A549 (cell line): ENCODE measurements around the gene MAP3K1. TPM values are rescaled to one million over a fixed set of nuclear protein-coding genes. Genes with fewer than 3 reads are reported as not detected.

ENCODE experiments used
- ATAC-seq, 2 experiments: fragments of 200-7000 bp in 1 of 2; fragments of >200 bp in 1 of 2; cut with Nextera tagmentation in 1 of 2; cut with Tn5 transposase in 1 of 2; 3 replicates each; pipeline versions ENCODE4 v1.8.0 to v1.9.1; 2018 to 2020; ENCODE audit warnings: mild to moderate bottlenecking in 1 of 2, moderate library complexity in 1 of 2
- CTCF ChIA-PET: fragments of 300-600 bp; sonication (Branson Sonifier 250); formaldehyde crosslinking; extraction: SDS; loops from one replicate; lab custom pipeline; 2021; ENCODE audit warnings: antibody characterized with exemption, inconsistent platforms; lab: Yijun Ruan, JAX
- POLR2A ChIA-PET: fragments of 350-600 bp; formaldehyde crosslinking; extraction: SDS; loops from one replicate; lab custom pipeline; 2021; ENCODE audit warnings: antibody characterized with exemption, inconsistent platforms; lab: Yijun Ruan, JAX
- DNase-seq, 2 experiments: peaks; one replicate each; pipeline versions ENCODE4 v3.0.0 to v3.0.0-alpha.2; 2011 to 2016; ENCODE audit warnings: low read depth in 1 of 2, low spot score in 1 of 2
- FAIRE-seq: peaks from 2 replicates; lab custom pipeline; 2011; peaks lifted over from hg19 to GRCh38; lab: Jason Lieb, UNC
- H3K27ac ChIP-seq, 2 experiments: fragments of >200 bp; sonication (Bioruptor Twin); formaldehyde crosslinking; 3 replicates each; pipeline ENCODE4 v1.5.1; 2016 to 2017
- H3K4me1 ChIP-seq: fragments of >200 bp; sonication (Bioruptor Twin); formaldehyde crosslinking; 3 replicates; pipeline ENCODE4 v1.6.1; 2016
- H3K4me2 ChIP-seq: fragments of >200 bp; sonication (Bioruptor Twin); formaldehyde crosslinking; 3 replicates; pipeline ENCODE4 v1.6.1; 2016
- H3K4me3 ChIP-seq: fragments of >200 bp; sonication (Bioruptor Twin); formaldehyde crosslinking; 3 replicates; pipeline ENCODE4 v1.5.1; 2016
- H3K9me3 ChIP-seq: fragments of >200 bp; sonication (Bioruptor Twin); formaldehyde crosslinking; 3 replicates; pipeline ENCODE4 v1.6.1; 2016
- BHLHE40 ChIP-seq: IDR thresholded peaks from 2 replicates; pipeline ENCODE4 v1.6.1; 2012; ENCODE audit warnings: low read depth, low read length, inconsistent platforms
- CBX2 ChIP-seq: fragments of 200-600 bp; sonication (generic); IDR thresholded peaks from 2 replicates; pipeline ENCODE4 v1.6.1; 2016; ENCODE audit warnings: low read depth, mild to moderate bottlenecking, borderline replicate concordance
- CBX8 ChIP-seq: fragments of 200-600 bp; sonication (generic); IDR thresholded peaks from 2 replicates; pipeline ENCODE4 v1.6.1; 2016
- CEBPB ChIP-seq, 2 experiments: fragments of >200 bp in 1 of 2; sonication (Bioruptor Twin) in 1 of 2; formaldehyde crosslinking in 1 of 2; IDR thresholded peaks; 2 replicates each; pipeline ENCODE4 v1.6.1; 2012 to 2016
- CHD4 ChIP-seq: fragments of 200-600 bp; sonication (generic); IDR thresholded peaks from 2 replicates; pipeline ENCODE4 v1.6.1; 2016; ENCODE audit warnings: antibody characterized with exemption, mild to moderate bottlenecking, borderline replicate concordance
- EHF ChIP-seq: fragments of 250-450 bp; sonication (Bioruptor Pico); IDR thresholded peaks from 2 replicates; pipeline ENCODE4 v1.5.0; 2020; ENCODE audit warnings: mild to moderate bottlenecking
- EHMT2 ChIP-seq: fragments of 200-600 bp; sonication (generic); IDR thresholded peaks from 2 replicates; pipeline ENCODE4 v1.6.1; 2016; ENCODE audit warnings: antibody characterized with exemption, low read depth, mild to moderate bottlenecking, moderate library complexity
- EP300 ChIP-seq, 2 experiments: fragments of >200 bp; sonication (Bioruptor Twin); formaldehyde crosslinking; IDR thresholded peaks; 2 replicates in 1 of 2; 3 replicates in 1 of 2; pipeline ENCODE4 v1.6.1; 2016 to 2017
- FOSB ChIP-seq: fragments of 250-450 bp; sonication (Bioruptor Pico); IDR thresholded peaks from 2 replicates; pipeline ENCODE4 v1.5.0; 2020; ENCODE audit warnings: mild to moderate bottlenecking, moderate library complexity
- GATA3 ChIP-seq: IDR thresholded peaks from 2 replicates; pipeline ENCODE4 v1.6.1; 2012; ENCODE audit warnings: borderline replicate concordance
- HEYL ChIP-seq: fragments of 250-450 bp; sonication (Bioruptor Pico); IDR thresholded peaks from 2 replicates; pipeline ENCODE4 v1.8.0; 2021; ENCODE audit warnings: mild to moderate bottlenecking, moderate library complexity
- HOXB5 ChIP-seq: fragments of 250-450 bp; sonication (Bioruptor Pico); IDR thresholded peaks from 2 replicates; pipeline ENCODE4 v1.5.0; 2020; ENCODE audit warnings: mild to moderate bottlenecking, moderate library complexity
- JUN ChIP-seq, 2 experiments: fragments of >200 bp; sonication (Bioruptor Twin); formaldehyde crosslinking; IDR thresholded peaks; 2 replicates in 1 of 2; 3 replicates in 1 of 2; pipeline ENCODE4 v1.6.1; 2016 to 2017
- KDM1A ChIP-seq: fragments of 200-600 bp; sonication (generic); IDR thresholded peaks from 2 replicates; pipeline ENCODE4 v1.6.1; 2016; ENCODE audit warnings: low read depth, mild to moderate bottlenecking
- KDM5A ChIP-seq: fragments of 200-600 bp; sonication (generic); IDR thresholded peaks from 2 replicates; pipeline ENCODE4 v1.6.1; 2016; ENCODE audit warnings: antibody characterized with exemption, mild to moderate bottlenecking
- MAZ ChIP-seq: fragments of 150-350 bp; IDR thresholded peaks from 2 replicates; pipeline ENCODE4 v1.6.1; 2014; ENCODE audit warnings: antibody characterized with exemption, low read depth, low read length, borderline replicate concordance
- NFE2L2 ChIP-seq: fragments of 150-350 bp; conservative IDR thresholded peaks from 2 replicates; pipeline ENCODE4 v1.6.1; 2014; ENCODE audit warnings: low read length
- NPAS2 ChIP-seq: fragments of 250-450 bp; sonication (Bioruptor Pico); IDR thresholded peaks from 2 replicates; pipeline ENCODE4 v1.8.0; 2022; ENCODE audit warnings: mild to moderate bottlenecking, moderate library complexity, borderline replicate concordance
- PHF8 ChIP-seq: fragments of 200-600 bp; sonication (generic); IDR thresholded peaks from 2 replicates; pipeline ENCODE4 v1.6.1; 2016; ENCODE audit warnings: low read depth, mild to moderate bottlenecking, antibody characterized with exemption, moderate library complexity, borderline replicate concordance
- RAD21 ChIP-seq, 2 experiments: fragments of >200 bp in 1 of 2; sonication (Bioruptor Twin) in 1 of 2; formaldehyde crosslinking in 1 of 2; IDR thresholded peaks in 1 of 2; conservative IDR thresholded peaks in 1 of 2; 2 replicates in 1 of 2; 3 replicates in 1 of 2; pipeline ENCODE4 v1.6.1; 2012 to 2018; ENCODE audit warnings: inconsistent platforms in 1 of 2
- RCOR1 ChIP-seq: fragments of 150-350 bp; IDR thresholded peaks from 2 replicates; pipeline ENCODE4 v1.6.1; 2014; ENCODE audit warnings: antibody characterized with exemption, low read length, low read depth
- RNF2 ChIP-seq: fragments of 200-600 bp; sonication (generic); IDR thresholded peaks from 2 replicates; pipeline ENCODE4 v1.6.1; 2016; ENCODE audit warnings: low read depth, mild to moderate bottlenecking, antibody characterized with exemption, moderate library complexity, borderline replicate concordance
- SMC3 ChIP-seq: fragments of >200 bp; sonication (Bioruptor Twin); formaldehyde crosslinking; IDR thresholded peaks from 3 replicates; pipeline ENCODE4 v1.6.1; 2018; ENCODE audit warnings: inconsistent platforms
- TP53 ChIP-seq: fragments of 250-450 bp; sonication (Bioruptor Pico); IDR thresholded peaks from 2 replicates; pipeline ENCODE4 v1.5.0; 2021; ENCODE audit warnings: mild to moderate bottlenecking, moderate library complexity
- ZNF302 ChIP-seq: fragments of 250-450 bp; sonication (Bioruptor Pico); IDR thresholded peaks from 2 replicates; pipeline ENCODE4 v1.9.0; 2021; ENCODE audit warnings: inconsistent platforms, mild to moderate bottlenecking, moderate library complexity
- WGBS: methylation state at CpG from one replicate; pipeline ENCODE4 v1.1.6; 2017; ENCODE audit errors: missing lambda C conversion rate; 5-methylcytosine and 5-hydroxymethylcytosine counted together
- polyA plus RNA-seq, 4 experiments: library from polyadenylated mRNA; depleted of rRNA in 3 of 4; stranded (reverse); fragments of >200 nt; fragmentation: RNase III in 1 of 4; extraction: RNeasy Plus Mini Kit Qiagen cat#74134 plus additional on column Dnase treatment in 1 of 4; gene quantifications; 2 replicates in 3 of 4; 3 replicates in 1 of 4; pipeline ENCODE4 v1.2.3, GENCODE V29; 2011 to 2017
- TF ChIP-seq, protein P1 (sequence below): fragments of >200 bp; sonication (Bioruptor Twin); formaldehyde crosslinking; IDR thresholded peaks from 3 replicates; pipeline ENCODE4 v1.5.1; 2016
- TF ChIP-seq, protein P2 (sequence below): fragments of >200 bp; sonication (Bioruptor Twin); formaldehyde crosslinking; IDR thresholded peaks from 2 replicates; pipeline ENCODE4 v1.6.1; 2016
- TF ChIP-seq, protein P3 (sequence below): fragments of 450-650 bp; IDR thresholded peaks from 2 replicates; pipeline ENCODE4 v1.6.1; 2014; ENCODE audit warnings: antibody characterized with exemption
- TF ChIP-seq, protein P4 (sequence below): IDR thresholded peaks from 2 replicates; pipeline ENCODE4 v1.6.1; 2012
- TF ChIP-seq, protein P5 (sequence below): fragments of 250-450 bp; sonication (Bioruptor Pico); IDR thresholded peaks from 2 replicates; pipeline ENCODE4 v1.5.0; 2020; ENCODE audit warnings: low read depth, mild to moderate bottlenecking, moderate library complexity
- TF ChIP-seq, protein P6 (sequence below): IDR thresholded peaks from 2 replicates; pipeline ENCODE4 v1.6.1; 2012; ENCODE audit warnings: low read depth, borderline replicate concordance

MAP3K1 gene
- polyA plus RNA-seq, 2 of the 4 experiments (the other 2 are of a cell fraction) = 1.9 to 5.1 TPM

DNA sequence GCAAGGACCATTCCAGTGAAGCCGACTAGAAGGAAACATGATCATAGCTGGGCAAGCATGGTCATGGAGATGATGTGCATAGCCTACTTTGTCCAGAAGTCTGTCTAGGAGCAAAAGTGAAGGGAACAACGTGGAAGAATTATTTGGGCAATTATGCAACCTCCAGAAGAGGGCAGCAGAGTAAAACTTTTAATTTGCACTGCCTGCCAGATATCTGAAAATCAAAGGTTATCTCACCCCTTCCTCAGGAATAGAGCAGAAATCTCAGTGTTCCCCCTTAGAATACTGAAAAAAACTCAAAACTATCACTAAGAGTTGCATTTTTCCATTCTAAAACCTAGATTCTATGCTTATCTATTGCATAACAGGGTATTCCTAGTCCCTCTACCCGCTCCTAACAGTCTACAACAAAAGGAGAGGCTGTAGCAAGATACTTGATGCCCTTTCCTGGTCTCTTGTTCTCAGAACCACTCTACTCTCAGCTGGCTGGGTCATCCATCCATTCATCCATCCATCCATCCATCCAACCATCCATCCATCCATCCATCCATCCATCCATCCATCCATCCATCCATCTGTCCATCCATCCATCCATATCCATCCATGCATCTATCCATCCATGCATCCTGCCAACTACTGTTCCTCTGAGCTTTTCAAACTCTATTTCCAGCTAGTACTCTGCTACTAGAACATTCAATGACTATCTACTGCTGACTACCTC is 85.7 kb downstream of the MAP3K1 start:
- Histone ChIP-seq H3K27ac (no peak overlapping the region), H3K4me3 (no peak overlapping the region), H3K9me3 (peaks cover 13% of the 10 kb centered on the region; the same call in 2 of the 3 replicates), H3K4me2 (no peak overlapping the region), H3K4me1 (no peaks in the 10 kb centered on the region)
- FAIRE-seq (no peak), ATAC-seq (peak; percentile 89 to 91), DNase-seq (peak; percentile 47 to 55)
- WGBS = 31% methylated on average over 3 of the region's 3 CpGs
- TF ChIP-seq GATA3 (no peak), SMC3 (peak; percentile 92), HEYL (no peak), EHF (no peak), CEBPB (IDR thresholded peaks at IDR 0.05) (peak in 1 of 2 experiments; percentile 41; a peak in 1 of 4 replicates), MAZ (no peak), TP53 (CRISPR knock-in tag) (no peak), RAD21 (conservative IDR thresholded peaks at IDR 0.05 in 1 of 2, IDR thresholded peaks at IDR 0.05 in 1 of 2) (peak; percentile 91), RNF2 (no peak), EP300 (IDR thresholded peaks at IDR 0.05) (no peak), FOSB (CRISPR knock-in tag) (no peak), EHMT2 (no peak), ZNF302 (CRISPR knock-in tag) (no peak), KDM5A (no peak), CBX2 (no peak), NPAS2 (CRISPR knock-in tag) (no peak), CHD4 (no peak), BHLHE40 (no peak), PHF8 (no peak), CBX8 (no peak), RCOR1 (no peak), HOXB5 (no peak), JUN (IDR thresholded peaks at IDR 0.05) (no peak), NFE2L2 (no peak), KDM1A (no peak)
- TF ChIP-seq, protein P1, sequence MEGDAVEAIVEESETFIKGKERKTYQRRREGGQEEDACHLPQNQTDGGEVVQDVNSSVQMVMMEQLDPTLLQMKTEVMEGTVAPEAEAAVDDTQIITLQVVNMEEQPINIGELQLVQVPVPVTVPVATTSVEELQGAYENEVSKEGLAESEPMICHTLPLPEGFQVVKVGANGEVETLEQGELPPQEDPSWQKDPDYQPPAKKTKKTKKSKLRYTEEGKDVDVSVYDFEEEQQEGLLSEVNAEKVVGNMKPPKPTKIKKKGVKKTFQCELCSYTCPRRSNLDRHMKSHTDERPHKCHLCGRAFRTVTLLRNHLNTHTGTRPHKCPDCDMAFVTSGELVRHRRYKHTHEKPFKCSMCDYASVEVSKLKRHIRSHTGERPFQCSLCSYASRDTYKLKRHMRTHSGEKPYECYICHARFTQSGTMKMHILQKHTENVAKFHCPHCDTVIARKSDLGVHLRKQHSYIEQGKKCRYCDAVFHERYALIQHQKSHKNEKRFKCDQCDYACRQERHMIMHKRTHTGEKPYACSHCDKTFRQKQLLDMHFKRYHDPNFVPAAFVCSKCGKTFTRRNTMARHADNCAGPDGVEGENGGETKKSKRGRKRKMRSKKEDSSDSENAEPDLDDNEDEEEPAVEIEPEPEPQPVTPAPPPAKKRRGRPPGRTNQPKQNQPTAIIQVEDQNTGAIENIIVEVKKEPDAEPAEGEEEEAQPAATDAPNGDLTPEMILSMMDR = peak; percentile 91
- TF ChIP-seq, protein P2, sequence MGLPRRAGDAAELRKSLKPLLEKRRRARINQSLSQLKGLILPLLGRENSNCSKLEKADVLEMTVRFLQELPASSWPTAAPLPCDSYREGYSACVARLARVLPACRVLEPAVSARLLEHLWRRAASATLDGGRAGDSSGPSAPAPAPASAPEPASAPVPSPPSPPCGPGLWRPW = no peak
- TF ChIP-seq, protein P3, sequence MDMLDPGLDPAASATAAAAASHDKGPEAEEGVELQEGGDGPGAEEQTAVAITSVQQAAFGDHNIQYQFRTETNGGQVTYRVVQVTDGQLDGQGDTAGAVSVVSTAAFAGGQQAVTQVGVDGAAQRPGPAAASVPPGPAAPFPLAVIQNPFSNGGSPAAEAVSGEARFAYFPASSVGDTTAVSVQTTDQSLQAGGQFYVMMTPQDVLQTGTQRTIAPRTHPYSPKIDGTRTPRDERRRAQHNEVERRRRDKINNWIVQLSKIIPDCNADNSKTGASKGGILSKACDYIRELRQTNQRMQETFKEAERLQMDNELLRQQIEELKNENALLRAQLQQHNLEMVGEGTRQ = no peak
- TF ChIP-seq, protein P4, sequence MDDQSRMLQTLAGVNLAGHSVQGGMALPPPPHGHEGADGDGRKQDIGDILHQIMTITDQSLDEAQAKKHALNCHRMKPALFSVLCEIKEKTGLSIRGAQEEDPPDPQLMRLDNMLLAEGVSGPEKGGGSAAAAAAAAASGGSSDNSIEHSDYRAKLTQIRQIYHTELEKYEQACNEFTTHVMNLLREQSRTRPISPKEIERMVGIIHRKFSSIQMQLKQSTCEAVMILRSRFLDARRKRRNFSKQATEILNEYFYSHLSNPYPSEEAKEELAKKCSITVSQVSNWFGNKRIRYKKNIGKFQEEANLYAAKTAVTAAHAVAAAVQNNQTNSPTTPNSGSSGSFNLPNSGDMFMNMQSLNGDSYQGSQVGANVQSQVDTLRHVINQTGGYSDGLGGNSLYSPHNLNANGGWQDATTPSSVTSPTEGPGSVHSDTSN = no peak
- TF ChIP-seq, protein P5, sequence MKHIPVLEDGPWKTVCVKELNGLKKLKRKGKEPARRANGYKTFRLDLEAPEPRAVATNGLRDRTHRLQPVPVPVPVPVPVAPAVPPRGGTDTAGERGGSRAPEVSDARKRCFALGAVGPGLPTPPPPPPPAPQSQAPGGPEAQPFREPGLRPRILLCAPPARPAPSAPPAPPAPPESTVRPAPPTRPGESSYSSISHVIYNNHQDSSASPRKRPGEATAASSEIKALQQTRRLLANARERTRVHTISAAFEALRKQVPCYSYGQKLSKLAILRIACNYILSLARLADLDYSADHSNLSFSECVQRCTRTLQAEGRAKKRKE (CRISPR knock-in tag) = no peak
- TF ChIP-seq, protein P6, sequence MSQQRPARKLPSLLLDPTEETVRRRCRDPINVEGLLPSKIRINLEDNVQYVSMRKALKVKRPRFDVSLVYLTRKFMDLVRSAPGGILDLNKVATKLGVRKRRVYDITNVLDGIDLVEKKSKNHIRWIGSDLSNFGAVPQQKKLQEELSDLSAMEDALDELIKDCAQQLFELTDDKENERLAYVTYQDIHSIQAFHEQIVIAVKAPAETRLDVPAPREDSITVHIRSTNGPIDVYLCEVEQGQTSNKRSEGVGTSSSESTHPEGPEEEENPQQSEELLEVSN = no peak
- POLR2A ChIA-PET = interaction anchor here (1.8 kb wide), 1 partner anchor 9 kb away, joined by 9 read pairs; the partner anchor contains the start of gene SETD9
- CTCF ChIA-PET = interaction anchor here (0.5 to 11.8 kb wide), 60 partner anchors 8 to 655 kb away, joined by 3 to 112 read pairs (median 4); partner anchors contain the start of gene SETD9
